C4-2B (cell line): ENCODE measurements around the gene AGBL3.
A peak's percentile ranks its signal among the peaks of the same experiment; 100 is the strongest.
"Not testable (repeated sequence)": the region's sequence is repeated elsewhere in the genome, so short reads cannot be mapped to it uniquely, and the experiment has no call there.

ENCODE experiments used
- H3K27ac ChIP-seq: fragments of 450-650 bp; 2 replicates; pipeline ENCODE4 v1.5.1; 2017
- ZFX ChIP-seq: fragments of 450-650 bp; IDR thresholded peaks from 2 replicates; pipeline ENCODE4 v1.6.1; 2017
- TF ChIP-seq, protein P1 (sequence below): fragments of 450-650 bp; conservative IDR thresholded peaks from 2 replicates; pipeline ENCODE4 v1.5.1; 2017; ENCODE audit warnings: mild to moderate bottlenecking

AGBL3 gene

DNA sequence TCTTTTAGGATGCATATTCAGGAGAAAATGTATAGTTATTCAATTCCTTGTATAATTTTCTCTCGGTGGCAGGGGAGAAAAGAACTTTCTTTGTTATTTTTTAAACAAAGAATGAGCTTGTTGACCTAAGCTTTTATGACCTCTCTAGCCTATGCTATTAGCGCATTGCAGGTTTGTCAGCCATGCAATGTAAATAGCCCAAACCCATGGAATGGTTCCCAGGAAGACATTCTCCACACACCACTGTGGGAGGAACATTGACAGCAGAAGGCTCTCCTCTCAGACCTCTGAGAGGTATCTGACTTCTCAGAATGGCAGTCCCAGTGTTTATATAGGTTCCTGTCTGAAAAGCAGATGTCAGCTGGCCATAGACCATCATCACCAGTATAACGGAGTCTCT, 19.6 kb upstream of the AGBL3 start:
- no peak for TF ChIP-seq ZFX
- TF ChIP-seq, protein P1, sequence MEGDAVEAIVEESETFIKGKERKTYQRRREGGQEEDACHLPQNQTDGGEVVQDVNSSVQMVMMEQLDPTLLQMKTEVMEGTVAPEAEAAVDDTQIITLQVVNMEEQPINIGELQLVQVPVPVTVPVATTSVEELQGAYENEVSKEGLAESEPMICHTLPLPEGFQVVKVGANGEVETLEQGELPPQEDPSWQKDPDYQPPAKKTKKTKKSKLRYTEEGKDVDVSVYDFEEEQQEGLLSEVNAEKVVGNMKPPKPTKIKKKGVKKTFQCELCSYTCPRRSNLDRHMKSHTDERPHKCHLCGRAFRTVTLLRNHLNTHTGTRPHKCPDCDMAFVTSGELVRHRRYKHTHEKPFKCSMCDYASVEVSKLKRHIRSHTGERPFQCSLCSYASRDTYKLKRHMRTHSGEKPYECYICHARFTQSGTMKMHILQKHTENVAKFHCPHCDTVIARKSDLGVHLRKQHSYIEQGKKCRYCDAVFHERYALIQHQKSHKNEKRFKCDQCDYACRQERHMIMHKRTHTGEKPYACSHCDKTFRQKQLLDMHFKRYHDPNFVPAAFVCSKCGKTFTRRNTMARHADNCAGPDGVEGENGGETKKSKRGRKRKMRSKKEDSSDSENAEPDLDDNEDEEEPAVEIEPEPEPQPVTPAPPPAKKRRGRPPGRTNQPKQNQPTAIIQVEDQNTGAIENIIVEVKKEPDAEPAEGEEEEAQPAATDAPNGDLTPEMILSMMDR, result no peak

GRCh38 chr7:134968110-134968509, 18.2 kb upstream of the AGBL3 start:
- H3K27ac ChIP-seq, result peak overlapping the region; percentile 40
- TF ChIP-seq, protein P1, result no peak
- no peak for TF ChIP-seq ZFX

More for the DNA sequence above, 19.6 kb upstream of the AGBL3 start:
- peak overlapping the region; percentile 64; the same call in 1 of the 2 replicates for H3K27ac ChIP-seq

DNA sequence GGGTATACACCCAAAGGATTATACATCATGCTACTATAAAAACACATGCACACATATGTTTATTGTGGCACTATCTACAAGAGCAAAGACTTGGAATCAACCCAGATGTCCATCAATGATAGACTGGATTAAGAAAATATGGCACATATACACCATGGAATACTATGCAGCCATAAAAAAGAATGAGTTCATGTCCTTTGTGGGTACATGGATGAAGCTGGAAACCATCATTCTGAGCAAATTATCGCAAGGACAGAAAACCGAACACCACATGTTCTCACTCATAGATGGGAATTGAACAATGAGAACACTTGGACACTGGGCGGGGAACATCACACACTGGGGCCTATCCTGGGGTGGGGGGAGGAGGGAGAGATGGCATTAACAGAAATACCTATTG, 4.7 kb upstream of the AGBL3 start:
- not testable (repeated sequence) for H3K27ac ChIP-seq

DNA sequence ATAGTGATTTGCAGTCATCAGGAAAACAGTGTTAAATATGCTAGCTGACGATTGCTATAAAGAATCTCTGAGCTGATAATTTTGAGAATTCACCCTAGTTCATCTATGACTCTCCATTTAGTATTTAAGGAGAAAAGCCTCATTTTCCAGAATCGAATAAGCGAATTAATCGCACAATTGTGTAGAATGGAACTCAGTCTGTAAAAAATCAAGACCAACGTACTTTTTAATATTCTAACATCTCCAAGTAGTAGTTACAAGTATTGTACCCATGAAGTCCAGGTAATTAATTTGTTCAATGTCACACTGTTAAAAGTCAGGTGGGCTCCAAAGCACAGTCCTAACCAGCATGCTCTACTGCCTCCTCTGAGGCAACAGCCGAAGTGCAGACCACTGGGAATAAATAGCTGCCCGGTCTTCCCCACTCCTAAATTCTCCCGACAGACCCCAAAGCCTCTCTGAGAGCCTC, 380 bp upstream of the AGBL3 start:
- TF ChIP-seq ZFX, result no peak
- TF ChIP-seq, protein P1, result no peak
- H3K27ac ChIP-seq, result peak overlapping the region; percentile 95

- no peak for TF ChIP-seq ZFX
- TF ChIP-seq, protein P1, result no peak
- no peak overlapping the region for H3K27ac ChIP-seq
Measured at GRCh38 chr7:134988161-134988560, 1.9 kb downstream of the AGBL3 start.

GRCh38 chr7:134991469-134992339, 5.4 kb downstream of the AGBL3 start:
- no peak overlapping the region for H3K27ac ChIP-seq
- TF ChIP-seq, protein P1, result no peak
- TF ChIP-seq ZFX, result no peak

- TF ChIP-seq, protein P1, result no peak
- no peak for TF ChIP-seq ZFX
- H3K27ac ChIP-seq, result no peak overlapping the region
Measured at GRCh38 chr7:134992626-134993179, 6.4 kb downstream of the AGBL3 start.
